ENCODE data around the gene BCL2L13. TPM values are rescaled to one million over a fixed set of nuclear protein-coding genes. Genes with fewer than 3 reads are reported as not detected.

Gene BCL2L13
- total RNA-seq, 1 experiment from 2014 or later = 26.0 TPM

- peak; percentile 78 for DNase-seq
- no peak overlapping the region for H2AFZ ChIP-seq (ENCODE audit: low read length)
Measured at GRCh38 chr22:17773606-17774205, 135.1 kb downstream of the BCL2L13 start.

More at GRCh38 chr22:17773606-17774205, 135.1 kb downstream of the BCL2L13 start:
- Histone ChIP-seq H3K9me3 (ENCODE audit: control insufficient read depth, low read depth, low read length) (no peaks in the 10 kb centered on the region), H4K8ac (replicated peaks; ENCODE audit: insufficient read length, low read depth, low read length) (no peak overlapping the region), H3T11ph (ENCODE audit: low read length) (no peak overlapping the region), H2BK5ac (ENCODE audit: insufficient read length, low read length) (no peak overlapping the region), H2BK15ac (ENCODE audit: low read depth, low read length) (no peak overlapping the region), H3K79me2 (ENCODE audit: insufficient read depth, low read length) (peaks cover 2% of the 10 kb centered on the region; the same call in 1 of the 2 replicates), H3K18ac (ENCODE audit: insufficient read length, low read depth, low read length) (no peak overlapping the region), H3K23ac (ENCODE audit: insufficient read length, low read depth, low read length) (no peak overlapping the region), H2BK20ac (ENCODE audit: low read depth, low read length, poor library complexity, severe bottlenecking) (no peak overlapping the region), H2BK120ac (ENCODE audit: low read depth, low read length, poor library complexity, severe bottlenecking) (no peak overlapping the region), H3K4me2 (ENCODE audit: insufficient read depth, insufficient read length, low read length) (peak overlapping the region; percentile 50), H4K20me1 (ENCODE audit: control insufficient read depth, insufficient read depth, insufficient read length) (no peaks in the 10 kb centered on the region), H3K79me1 (ENCODE audit: insufficient read depth, low read depth, low read length, poor library complexity, severe bottlenecking) (no peaks in the 10 kb centered on the region), H2BK12ac (ENCODE audit: insufficient read length, low read depth, low read length) (no peak overlapping the region), H4K91ac (ENCODE audit: insufficient read length, low read depth, low read length) (no peak overlapping the region), H4K5ac (ENCODE audit: insufficient read length, low read depth, low read length) (no peak overlapping the region), H3K27me3 (ENCODE audit: insufficient read depth, low read length) (no peaks in the 10 kb centered on the region), H3K4me1 (ENCODE audit: insufficient read depth, low read length) (peaks cover 5% of the 10 kb centered on the region; the same call in 1 of the 2 replicates), H2AK5ac (ENCODE audit: insufficient read length, low read length) (no peak overlapping the region), H3K23me2 (ENCODE audit: insufficient read length, low read depth, low read length, poor library complexity, severe bottlenecking) (peaks cover 11% of the 10 kb centered on the region), H3K9ac (ENCODE audit: extremely low read depth, insufficient read length, low read length) (no peak overlapping the region), H3K27ac (ENCODE audit: insufficient read length, low read depth, low read length) (no peak overlapping the region), H3K14ac (ENCODE audit: insufficient read depth, low read length) (peak overlapping the region; percentile 96), H3K4ac (ENCODE audit: low read depth, low read length) (no peak overlapping the region), H3K56ac (ENCODE audit: insufficient read length, low read depth, low read length) (no peak overlapping the region)
- H3K4me3 Mint-ChIP-seq = peak overlapping the region; percentile 72 to 84
- H3K27me3 Mint-ChIP-seq (ENCODE audit: low read depth) = peaks cover 33% of the 10 kb centered on the region
- no peaks in the 10 kb centered on the region; a peak in 2 of 5 replicates for H3K9me3 Mint-ChIP-seq
- peaks cover 19 to 21% of the 10 kb centered on the region in 2 experiments for H3K4me1 Mint-ChIP-seq
- H3K27ac Mint-ChIP-seq = peak overlapping the region in 2 of 3 experiments; percentile 55 to 70; a peak in 1 of 7 replicates
- TF ChIP-seq, protein P1, sequence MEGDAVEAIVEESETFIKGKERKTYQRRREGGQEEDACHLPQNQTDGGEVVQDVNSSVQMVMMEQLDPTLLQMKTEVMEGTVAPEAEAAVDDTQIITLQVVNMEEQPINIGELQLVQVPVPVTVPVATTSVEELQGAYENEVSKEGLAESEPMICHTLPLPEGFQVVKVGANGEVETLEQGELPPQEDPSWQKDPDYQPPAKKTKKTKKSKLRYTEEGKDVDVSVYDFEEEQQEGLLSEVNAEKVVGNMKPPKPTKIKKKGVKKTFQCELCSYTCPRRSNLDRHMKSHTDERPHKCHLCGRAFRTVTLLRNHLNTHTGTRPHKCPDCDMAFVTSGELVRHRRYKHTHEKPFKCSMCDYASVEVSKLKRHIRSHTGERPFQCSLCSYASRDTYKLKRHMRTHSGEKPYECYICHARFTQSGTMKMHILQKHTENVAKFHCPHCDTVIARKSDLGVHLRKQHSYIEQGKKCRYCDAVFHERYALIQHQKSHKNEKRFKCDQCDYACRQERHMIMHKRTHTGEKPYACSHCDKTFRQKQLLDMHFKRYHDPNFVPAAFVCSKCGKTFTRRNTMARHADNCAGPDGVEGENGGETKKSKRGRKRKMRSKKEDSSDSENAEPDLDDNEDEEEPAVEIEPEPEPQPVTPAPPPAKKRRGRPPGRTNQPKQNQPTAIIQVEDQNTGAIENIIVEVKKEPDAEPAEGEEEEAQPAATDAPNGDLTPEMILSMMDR (conservative IDR thresholded peaks at IDR 0.05) = no peak
- WGBS (ENCODE audit: extremely low coverage, insufficient read length, low lambda C conversion rate) = no CpG with 5 or more reads among the region's 47 CpGs
- peaks cover 0 to 4% (median 1%) of the 10 kb centered on the region in 3 experiments; a peak in 2 of 7 replicates for H3K36me3 Mint-ChIP-seq (ENCODE audit: insufficient read depth in 1 of 3, low read depth in 3 of 3)
